HEK293T (cell line): Measurements from ENCODE around the gene BICDL1.

Experiments used
- CTCF ChIA-PET: fragments of 350-600 bp; formaldehyde crosslinking; extraction: SDS; loops from one replicate; lab custom pipeline; 2021; ENCODE audit warnings: antibody characterized with exemption, inconsistent platforms; lab: Yijun Ruan, JAX
- POLR2A ChIA-PET: fragments of 350-600 bp; formaldehyde crosslinking; extraction: SDS; loops from one replicate; lab custom pipeline; 2020; ENCODE audit warnings: antibody characterized with exemption, inconsistent platforms; lab: Yijun Ruan, JAX
- DNase-seq: peaks from one replicate; pipeline ENCODE4 v3.0.0; 2012; ENCODE audit warnings: mixed read lengths; ENCODE audit errors: extremely low spot score
- ARNT ChIP-seq: fragments of 450-650 bp; IDR thresholded peaks from 2 replicates; pipeline ENCODE4 v1.6.1; 2017; ENCODE audit warnings: mild to moderate bottlenecking
- BHLHE40 ChIP-seq: fragments of 450-650 bp; IDR thresholded peaks from 2 replicates; pipeline ENCODE4 v1.6.1; 2016; ENCODE audit warnings: mild to moderate bottlenecking, moderate library complexity, borderline replicate concordance
- CTBP1 ChIP-seq: fragments of 450-650 bp; IDR thresholded peaks from 2 replicates; pipeline ENCODE4 v1.6.1; 2016; ENCODE audit warnings: borderline replicate concordance
- ELF4 ChIP-seq: fragments of 450-650 bp; IDR thresholded peaks from 2 replicates; pipeline ENCODE4 v1.6.1; 2017; ENCODE audit warnings: antibody characterized with exemption
- FOXA1 ChIP-seq: fragments of 450-650 bp; IDR thresholded peaks from 2 replicates; pipeline ENCODE4 v1.6.1; 2016; ENCODE audit warnings: mild to moderate bottlenecking
- FOXK2 ChIP-seq: fragments of 450-650 bp; IDR thresholded peaks from 2 replicates; pipeline ENCODE4 v1.6.1; 2016; ENCODE audit warnings: mild to moderate bottlenecking
- FOXM1 ChIP-seq: fragments of 450-650 bp; IDR thresholded peaks from 2 replicates; pipeline ENCODE4 v1.6.1; 2017; ENCODE audit warnings: mild to moderate bottlenecking, borderline replicate concordance
- HDGF ChIP-seq: fragments of 450-650 bp; IDR thresholded peaks from 2 replicates; pipeline ENCODE4 v1.6.1; 2017; ENCODE audit warnings: antibody characterized with exemption, borderline replicate concordance
- L3MBTL2 ChIP-seq: fragments of 450-650 bp; conservative IDR thresholded peaks from 2 replicates; pipeline ENCODE4 v1.6.1; 2016; ENCODE audit warnings: mild to moderate bottlenecking
- LEF1 ChIP-seq: fragments of 450-650 bp; IDR thresholded peaks from 2 replicates; pipeline ENCODE4 v1.6.1; 2017; ENCODE audit warnings: mild to moderate bottlenecking, borderline replicate concordance
- NFRKB ChIP-seq: fragments of 450-650 bp; IDR thresholded peaks from 2 replicates; pipeline ENCODE4 v1.6.1; 2016; ENCODE audit warnings: mild to moderate bottlenecking, moderate library complexity
- SP1 ChIP-seq: fragments of 450-650 bp; IDR thresholded peaks from 2 replicates; pipeline ENCODE4 v1.6.1; 2017
- SUZ12 ChIP-seq: fragments of 450-650 bp; IDR thresholded peaks from 2 replicates; pipeline ENCODE4 v1.6.1; 2016; ENCODE audit warnings: mild to moderate bottlenecking
- TARDBP ChIP-seq: fragments of 450-650 bp; IDR thresholded peaks from 2 replicates; pipeline ENCODE4 v1.6.1; 2016
- ZNF384 ChIP-seq: fragments of 450-650 bp; IDR thresholded peaks from 2 replicates; pipeline ENCODE4 v1.6.1; 2016
- TF ChIP-seq, protein P1 (sequence below): fragments of 450-650 bp; IDR thresholded peaks from 2 replicates; pipeline ENCODE4 v1.6.1; 2016

Gene BICDL1

DNA sequence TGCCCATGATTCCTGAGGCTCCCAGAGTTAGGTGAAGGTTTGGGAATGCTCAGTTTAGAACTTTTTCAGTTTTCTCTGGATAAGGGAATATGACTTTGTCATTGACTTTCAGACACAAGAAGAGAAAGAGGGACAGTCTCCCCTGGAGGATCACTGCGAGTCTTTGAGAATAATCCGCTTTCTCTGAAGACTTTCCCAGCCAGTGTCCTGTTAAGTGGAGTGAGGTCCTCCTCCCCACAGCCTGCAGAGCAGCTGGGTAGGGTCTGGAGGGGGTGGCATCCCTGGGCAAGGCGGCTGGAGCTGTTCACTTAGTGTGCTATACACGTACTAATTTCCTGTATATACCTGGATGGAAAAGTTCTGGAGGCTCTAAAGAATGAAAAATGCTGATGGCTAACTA lies 136.0 kb downstream of the BICDL1 start:
- TF ChIP-seq BHLHE40 = no peak
- no peak for TF ChIP-seq ELF4
- TF ChIP-seq LEF1 = no peak
- TF ChIP-seq HDGF = no peak
- TF ChIP-seq, protein P1, sequence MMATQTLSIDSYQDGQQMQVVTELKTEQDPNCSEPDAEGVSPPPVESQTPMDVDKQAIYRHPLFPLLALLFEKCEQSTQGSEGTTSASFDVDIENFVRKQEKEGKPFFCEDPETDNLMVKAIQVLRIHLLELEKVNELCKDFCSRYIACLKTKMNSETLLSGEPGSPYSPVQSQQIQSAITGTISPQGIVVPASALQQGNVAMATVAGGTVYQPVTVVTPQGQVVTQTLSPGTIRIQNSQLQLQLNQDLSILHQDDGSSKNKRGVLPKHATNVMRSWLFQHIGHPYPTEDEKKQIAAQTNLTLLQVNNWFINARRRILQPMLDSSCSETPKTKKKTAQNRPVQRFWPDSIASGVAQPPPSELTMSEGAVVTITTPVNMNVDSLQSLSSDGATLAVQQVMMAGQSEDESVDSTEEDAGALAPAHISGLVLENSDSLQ = no peak
- TF ChIP-seq CTBP1 = no peak
- ChIA-PET POLR2A (interaction anchor here (1.4 to 3.2 kb wide), 2 partner anchors 8 to 76 kb away, joined by 7 to 30 read pairs; partner anchors contain the start of genes RAB35 and RPLP0), CTCF (interaction anchor here (0.6 kb wide), 1 partner anchor 76 kb away, joined by 3 read pairs; no protein-coding TSS in a partner anchor)
- DNase-seq = no peak

DNA sequence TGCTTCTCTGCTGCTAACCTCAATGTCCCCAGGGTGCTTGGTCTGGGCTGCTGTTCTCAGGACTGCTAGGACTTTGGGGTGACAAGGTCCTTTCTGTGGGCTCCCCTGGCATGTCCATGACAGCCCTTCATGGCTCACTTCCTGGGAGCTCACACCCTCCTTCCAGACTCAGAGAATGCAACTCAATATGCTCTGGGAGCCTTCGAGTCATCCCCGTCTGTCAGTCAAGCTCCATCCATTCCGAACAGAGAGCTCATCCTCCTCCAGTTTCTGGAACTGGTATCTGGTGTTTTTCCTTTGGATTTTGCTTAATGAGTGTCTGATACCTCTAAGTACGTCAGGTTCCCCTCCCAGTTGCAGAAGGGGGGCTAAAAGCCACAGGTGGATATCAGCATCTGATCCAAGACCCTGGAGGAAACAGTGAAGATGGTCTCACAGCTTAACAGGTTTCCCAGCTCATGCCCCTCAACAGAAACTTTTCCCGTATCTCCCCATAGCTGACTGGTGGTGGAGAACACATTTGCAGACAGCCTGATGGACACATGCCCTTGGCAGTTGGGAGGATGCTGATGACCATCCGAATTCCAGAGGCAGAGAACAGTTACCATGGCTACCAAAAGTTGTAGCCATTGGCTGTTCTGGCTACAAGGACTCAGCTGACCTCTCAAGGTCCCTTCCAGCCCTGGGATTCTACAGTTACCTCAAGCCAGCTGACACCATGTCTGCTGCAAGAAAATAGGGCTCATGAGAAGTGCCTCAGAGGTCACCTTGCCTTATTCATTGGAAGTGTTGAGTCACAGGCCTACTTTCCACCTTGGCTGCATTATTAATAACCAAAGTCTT lies 137.0 kb downstream of the BICDL1 start:
- ChIA-PET CTCF (interaction anchor here (0.6 kb wide), 2 partner anchors 76 to 94 kb away, joined by 3 read pairs; no protein-coding TSS in a partner anchor), POLR2A (interaction anchor here (0.7 to 3.2 kb wide), 3 partner anchors 9 to 75 kb away, joined by 3 to 30 read pairs (median 7); partner anchors contain the start of genes RAB35 and RPLP0)
- DNase-seq = no peak
- TF ChIP-seq L3MBTL2 (no peak), ELF4 (no peak), SP1 (no peak), FOXK2 (no peak)

DNA sequence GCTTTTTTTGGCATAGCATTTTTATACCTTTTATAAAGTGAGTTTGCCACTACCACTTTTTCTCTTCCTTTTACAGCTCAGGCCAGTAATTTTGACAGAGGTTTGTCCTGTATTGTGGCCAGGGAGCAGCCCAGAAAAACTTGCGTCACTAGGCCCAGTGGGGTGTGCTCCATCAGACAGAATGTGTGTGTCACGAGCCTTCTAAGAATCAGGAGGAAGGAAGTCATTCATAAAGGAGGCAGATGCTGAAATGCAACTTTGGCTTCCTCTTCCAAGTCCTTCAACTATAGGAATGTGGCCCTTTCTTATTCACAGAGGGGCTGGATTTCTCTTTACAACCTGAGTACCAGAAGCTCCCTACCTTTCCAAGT lies 137.6 kb downstream of the BICDL1 start:
- ChIA-PET POLR2A (interaction anchor here (0.7 to 3.2 kb wide), 2 partner anchors 9 to 11 kb away, joined by 3 to 30 read pairs; partner anchors contain the start of gene RAB35), CTCF (interaction anchor here (0.6 kb wide), 1 partner anchor 94 kb away, joined by 3 read pairs; no protein-coding TSS in a partner anchor)
- DNase-seq = no peak
- TF ChIP-seq HDGF (no peak), SP1 (no peak), FOXA1 (no peak), FOXK2 (no peak), NFRKB (no peak), L3MBTL2 (no peak), BHLHE40 (no peak), ARNT (no peak), CTBP1 (no peak), TARDBP (no peak), LEF1 (no peak)
- TF ChIP-seq, protein P1 = no peak

DNA sequence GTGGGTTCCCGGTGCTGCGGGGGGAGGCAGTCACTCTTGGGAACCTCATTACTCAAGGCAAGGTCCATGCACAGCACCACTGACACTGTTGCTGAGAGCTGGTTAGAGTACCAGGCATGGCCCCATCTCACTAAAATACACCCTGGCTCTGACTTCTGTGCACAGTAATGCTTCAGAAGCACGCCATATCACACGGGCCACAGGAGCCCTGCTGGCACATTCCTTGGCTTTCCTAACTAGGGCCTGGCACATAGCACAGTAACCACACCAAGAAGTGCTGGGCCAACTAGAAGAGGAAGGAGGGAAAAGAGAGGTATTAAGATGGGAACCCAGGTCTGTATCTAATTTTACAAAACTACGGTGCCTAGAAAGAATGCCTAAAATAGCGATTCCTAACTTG lies 141.0 kb downstream of the BICDL1 start:
- POLR2A ChIA-PET = interaction anchor here (1.0 kb wide), 1 partner anchor 71 kb away, joined by 4 read pairs; no protein-coding TSS in a partner anchor
- CTCF ChIA-PET = no interaction called here
- no peak for DNase-seq
- TF ChIP-seq NFRKB = no peak
- TF ChIP-seq SUZ12 = no peak
- no peak for TF ChIP-seq CTBP1
- no peak for TF ChIP-seq SP1
- TF ChIP-seq, protein P1 = no peak
- no peak for TF ChIP-seq ARNT
- TF ChIP-seq FOXK2 = no peak
- TF ChIP-seq LEF1 = no peak
- no peak for TF ChIP-seq TARDBP
- no peak for TF ChIP-seq BHLHE40
- no peak for TF ChIP-seq HDGF
- TF ChIP-seq L3MBTL2 = no peak
- no peak for TF ChIP-seq ELF4
- TF ChIP-seq ZNF384 = no peak
- no peak for TF ChIP-seq FOXA1
- no peak for TF ChIP-seq FOXM1

DNA sequence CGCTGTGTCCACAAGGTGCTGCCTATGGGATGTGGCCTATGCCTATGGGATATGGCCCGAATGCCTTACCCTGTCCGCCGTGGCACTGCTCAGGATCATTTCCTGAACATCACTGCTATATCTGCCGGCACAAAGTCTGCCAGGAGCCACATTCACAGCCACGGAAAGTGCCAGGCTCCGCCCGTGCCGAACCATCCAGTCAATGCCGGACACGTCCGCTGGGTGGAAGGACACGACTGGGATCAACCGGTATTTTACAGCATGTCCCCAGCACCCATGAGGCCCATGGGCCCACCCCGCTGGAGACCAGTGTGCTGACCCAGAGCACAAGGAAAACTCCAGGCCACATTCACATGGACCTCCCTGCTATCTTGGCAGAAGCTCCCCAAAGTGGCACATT lies 142.1 kb downstream of the BICDL1 start:
- CTCF ChIA-PET = no interaction called here
- TF ChIP-seq SUZ12 (no peak), LEF1 (no peak), ZNF384 (no peak), SP1 (no peak), ARNT (no peak), HDGF (no peak), NFRKB (no peak), L3MBTL2 (no peak), TARDBP (no peak), FOXA1 (no peak), BHLHE40 (no peak)
- POLR2A ChIA-PET = interaction anchor here (1.0 kb wide), 1 partner anchor 70 kb away, joined by 4 read pairs; no protein-coding TSS in a partner anchor
- no peak for DNase-seq

DNA sequence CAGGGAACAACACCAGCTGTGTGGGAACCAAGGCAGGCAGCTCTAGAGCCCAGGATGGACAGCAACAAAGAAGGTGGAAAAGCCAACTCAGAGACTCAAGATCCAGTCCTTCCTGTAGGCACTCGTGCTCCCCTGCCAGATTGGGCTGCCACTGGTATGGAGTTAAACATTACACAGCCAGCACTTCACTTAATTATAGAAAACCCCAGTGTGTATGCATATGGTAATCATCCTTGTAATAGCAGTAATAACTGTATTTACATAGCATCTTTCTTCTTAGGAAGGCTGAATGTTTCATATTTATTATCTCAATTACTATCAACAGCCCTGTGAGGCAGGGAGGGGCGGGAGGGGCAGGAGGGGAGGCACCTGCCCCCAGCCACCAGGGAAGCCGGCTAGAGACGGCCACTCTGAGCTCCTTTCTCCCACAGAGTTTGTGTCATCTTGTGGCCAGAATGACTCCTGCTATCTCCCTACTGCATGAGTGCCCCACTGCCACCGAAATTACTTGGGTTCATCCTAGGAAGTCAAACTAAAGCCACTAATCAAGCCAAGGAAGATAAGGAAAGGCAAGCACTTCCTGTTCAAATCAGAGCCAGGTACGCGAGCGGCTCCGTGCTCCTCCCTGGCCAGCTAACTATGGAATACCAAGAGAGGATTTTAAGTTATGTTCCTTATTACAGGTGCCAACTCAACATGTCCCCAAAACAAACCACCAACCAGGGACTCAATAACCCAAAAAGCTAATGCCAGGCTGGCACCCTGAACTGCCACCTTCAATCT lies 143.2 kb downstream of the BICDL1 start:
- TF ChIP-seq, protein P1 = no peak
- no peak for TF ChIP-seq SP1
- TF ChIP-seq FOXA1 = no peak
- POLR2A ChIA-PET = interaction anchor here (1.3 to 1.4 kb wide), 2 partner anchors 15 to 69 kb away, joined by 3 to 6 read pairs; partner anchors contain the start of gene RPLP0
- CTCF ChIA-PET = no interaction called here
- DNase-seq = no peak
